H1 (cell line): Measurements from ENCODE around the gene SYN1. TPM values are rescaled to one million over a fixed set of nuclear protein-coding genes. Genes with fewer than 3 reads are reported as not detected.

Experiments
- microRNA-seq, 2 experiments: library from miRNA; unstranded; fragments of <30 nt; microRNA quantifications; one replicate each; pipeline versions ENCODE4 to v1.2.0, GENCODE V29; 2016 to 2020; ENCODE audit warnings: borderline microRNAs expressed in 2 of 2, borderline number of aligned reads in 2 of 2, borderline replicate concordance in 1 of 2
- polyA plus RNA-seq, 7 experiments: library from polyadenylated mRNA; depleted of rRNA in 3 of 7; stranded (reverse) in 5 of 7; unstranded in 2 of 7; fragments of >200 nt in 5 of 7; fragments of 200-250 nt in 2 of 7; gene quantifications; 1 replicate in 5 of 7; 2 replicates in 1 of 7; 4 replicates in 1 of 7; pipeline versions ENCODE4 v1.2.1 to v1.2.3, GENCODE V29; 2011 to 2013; ENCODE audit warnings: missing spikeins in 2 of 7, mixed read lengths in 2 of 7
- small RNA-seq: library from polyadenylated mRNA; stranded (forward); fragments of <200 nt; extraction: miRNeasy Mini kit (QIAGEN cat#:217004); gene quantifications from one replicate; pipeline ENCODE3, GENCODE V24; 2013; ENCODE audit not compliant: insufficient read depth
- total RNA-seq: library from RNA; stranded (reverse); fragmentation: NEBNext Ultra II Directional; extraction: Animal tissue kit (Norgen Biotek cat#: 25700); gene quantifications from 2 replicates; pipeline ENCODE4 v1.2.1, GENCODE V29; 2021

Gene SYN1
- total and polyA plus RNA-seq, 2 of the 8 experiments (the other 6 are each of a cell fraction or from before 2014, with no cell fraction given): 2.1 to 14.1 TPM

Small RNA genes lying within 50 kb of the gene (microRNA-seq; reads per million reads assigned to microRNA genes)
- 0 reads per million in 2 experiments for gene MIR4769

Small RNA genes lying within 50 kb of the gene (small RNA-seq; reads per million reads assigned to genes)
- not detected for gene MIR4769

Other genes with a start within 250 kb of the SYN1 start
- 2.0 and 2.2 TPM in 2 replicates for gene ZNF157, start 249.3 kb downstream of the SYN1 start, total RNA-seq
- 0.47 and 0.67 TPM in 2 replicates for gene ZNF157, start 249.3 kb downstream of the SYN1 start, polyA plus RNA-seq (2011; rRNA removed)
- gene ZNF41, start 136.6 kb downstream of the SYN1 start, total RNA-seq: 4.5 and 5.3 TPM in 2 replicates
- gene ZNF41, start 136.6 kb downstream of the SYN1 start, polyA plus RNA-seq (2011; rRNA removed): 1.2 and 1.8 TPM in 2 replicates
- 45.2 and 48.3 TPM in 2 replicates for gene ARAF, start 58.7 kb downstream of the SYN1 start, total RNA-seq
- gene ARAF, start 58.7 kb downstream of the SYN1 start, polyA plus RNA-seq (2011; rRNA removed): 39.0 and 56.8 TPM in 2 replicates
- gene TIMP1, start 37.4 kb downstream of the SYN1 start, total RNA-seq: 58.6 and 62.5 TPM in 2 replicates
- 142 and 150 TPM in 2 replicates for gene TIMP1, start 37.4 kb downstream of the SYN1 start, polyA plus RNA-seq (2011; rRNA removed)
- gene CFP, start 10.1 kb upstream of the SYN1 start, total RNA-seq: 2.2 and 2.4 TPM in 2 replicates
- gene CFP, start 10.1 kb upstream of the SYN1 start, polyA plus RNA-seq (2011; rRNA removed): 0.76 and 1.4 TPM in 2 replicates
- 41.4 and 42.2 TPM in 2 replicates for gene ELK1, start 30.7 kb upstream of the SYN1 start, total RNA-seq
- 31.9 and 39.4 TPM in 2 replicates for gene ELK1, start 30.7 kb upstream of the SYN1 start, polyA plus RNA-seq (2011; rRNA removed)
- gene UXT, start 39.3 kb upstream of the SYN1 start, total RNA-seq: 68.5 and 69.4 TPM in 2 replicates
- 95.0 and 116 TPM in 2 replicates for gene UXT, start 39.3 kb upstream of the SYN1 start, polyA plus RNA-seq (2011; rRNA removed)
- 10.0 and 12.8 TPM in 2 replicates for gene ZNF81, start 217.0 kb upstream of the SYN1 start, total RNA-seq
- gene ZNF81, start 217.0 kb upstream of the SYN1 start, polyA plus RNA-seq (2011; rRNA removed): 3.4 and 4.6 TPM in 2 replicates